Activated T-helper 17 cell treated with anti-CD3 and anti-CD28 coated beads, Interleukin-2, amount 50 U/mL, for 72 hours (primary cell): ENCODE results near the gene RINL. TPM values are rescaled to one million over a fixed set of nuclear protein-coding genes. Genes with fewer than 3 reads are reported as not detected.

Source experiments
- ATAC-seq: fragments of 150-1000 bp; cut with Tn5 transposase; replicated peaks from 2 replicates; pipeline ENCODE4 v1.10.0; 2021; ENCODE audit warnings: mild to moderate bottlenecking, moderate library complexity
- H3K27ac Mint-ChIP-seq: one replicate; pipeline ENCODE4 v1.8.0; 2022; ENCODE audit warnings: mixed read lengths
- H3K27me3 Mint-ChIP-seq: one replicate; pipeline ENCODE4 v1.8.0; 2022; ENCODE audit warnings: mixed read lengths
- H3K36me3 Mint-ChIP-seq: one replicate; pipeline ENCODE4 v1.8.0; 2022; ENCODE audit warnings: low read depth, mild to moderate bottlenecking, mixed read lengths
- H3K4me1 Mint-ChIP-seq: one replicate; pipeline ENCODE4 v1.8.0; 2022; ENCODE audit warnings: mixed read lengths
- H3K4me3 Mint-ChIP-seq: one replicate; pipeline ENCODE4 v1.8.0; 2022; ENCODE audit warnings: mild to moderate bottlenecking, mixed read lengths
- H3K9me3 Mint-ChIP-seq: one replicate; pipeline ENCODE4 v1.8.0; 2022; ENCODE audit warnings: mixed read lengths
- total RNA-seq, 2 donors: library from RNA; stranded (reverse); gene quantifications; one replicate each; pipeline ENCODE4 v1.2.3, GENCODE V29; 2022

RINL gene
- 100 to 1,000 TPM in 1 of 2 donors, 10 to 100 TPM in 1; 92.3 to 156 TPM for total RNA-seq

DNA sequence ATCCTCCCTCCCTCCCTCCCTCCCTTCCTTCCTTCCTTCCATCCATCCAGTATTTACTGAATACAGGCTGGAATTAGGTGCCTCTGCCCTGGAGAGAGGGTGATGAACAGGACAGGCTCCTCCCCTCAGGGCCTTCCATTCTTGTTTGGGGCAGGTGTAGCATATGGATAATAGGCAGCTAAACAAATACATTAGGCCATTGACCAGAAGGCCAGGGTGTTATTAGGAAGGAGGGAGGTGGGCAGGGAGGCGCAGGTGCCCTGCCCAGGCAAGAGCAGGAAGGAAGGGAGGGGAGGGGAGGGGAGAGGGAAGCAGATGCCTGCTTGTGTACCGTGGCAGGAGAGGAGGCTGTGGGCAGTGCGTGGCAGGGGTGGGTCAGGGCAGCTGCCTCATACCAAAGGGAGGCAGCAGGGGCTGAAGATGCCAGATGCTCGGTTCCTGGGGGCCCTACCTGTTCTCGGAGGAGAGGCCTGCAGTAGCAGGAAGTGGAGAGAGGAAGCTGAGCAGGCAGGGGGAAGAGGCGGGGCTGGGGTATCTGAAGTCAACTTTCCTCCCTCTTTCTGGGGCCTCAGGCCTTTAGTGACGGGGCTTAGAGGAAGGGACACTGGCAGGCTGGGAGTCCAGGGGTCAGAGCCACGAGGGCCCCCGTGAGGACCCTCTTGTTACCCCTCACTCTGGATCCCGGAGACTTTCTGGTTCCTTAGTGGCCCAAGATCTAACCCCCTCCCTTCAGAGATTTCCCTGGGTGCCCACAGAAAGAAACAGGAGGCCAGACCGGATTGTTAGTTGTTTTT, at the start of gene RINL:
RINL (minus strand) TSS at position 495 of the 794 bp plus-strand sequence. CDS start 1,533 bp downstream, outside the sequence.
- peaks cover 55% of the 10 kb centered on the region for H3K36me3 Mint-ChIP-seq
- H3K27ac Mint-ChIP-seq = peak within 1 kb of the TSS; percentile 99
- peak; percentile 97 for ATAC-seq
- peak within 1 kb of the TSS; percentile 95 for H3K4me3 Mint-ChIP-seq
- H3K4me1 Mint-ChIP-seq = peaks cover 10% of the 10 kb centered on the region
- H3K9me3 Mint-ChIP-seq = no peaks in the 10 kb centered on the region
- no peaks in the 10 kb centered on the region for H3K27me3 Mint-ChIP-seq

- ATAC-seq = no peak
- Mint-ChIP-seq H3K4me1 (peaks cover 5% of the 10 kb centered on the region), H3K9me3 (no peaks in the 10 kb centered on the region), H3K36me3 (peaks cover 34% of the 10 kb centered on the region), H3K27me3 (no peaks in the 10 kb centered on the region), H3K4me3 (no peak overlapping the region), H3K27ac (no peak overlapping the region)
Measured at GRCh38 chr19:38924388-38924787, 46.3 kb upstream of the RINL start.

DNA sequence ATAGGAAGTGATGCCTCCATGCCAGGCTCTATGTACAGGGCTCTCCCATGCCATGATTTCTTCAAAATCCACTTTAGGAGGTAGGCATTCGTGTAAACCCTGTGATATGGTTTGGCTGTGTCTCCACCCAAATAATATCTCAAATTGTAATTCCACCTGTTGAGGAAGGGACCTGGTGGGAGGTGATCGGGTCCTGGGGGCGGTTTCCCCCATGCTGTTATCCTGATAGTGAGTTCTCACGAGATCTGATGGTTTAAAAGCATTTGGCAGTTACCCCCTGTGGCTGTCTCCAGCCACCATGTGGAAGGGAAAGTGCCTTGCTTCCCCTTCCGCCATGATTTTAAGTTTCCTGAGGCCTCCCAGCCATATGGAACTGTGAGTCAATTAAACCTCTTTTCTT, 44.4 kb upstream of the RINL start:
- Mint-ChIP-seq H3K36me3 (peaks cover 29% of the 10 kb centered on the region), H3K4me1 (no peaks in the 10 kb centered on the region), H3K27me3 (no peaks in the 10 kb centered on the region), H3K4me3 (no peak overlapping the region), H3K9me3 (no peaks in the 10 kb centered on the region), H3K27ac (no peak overlapping the region)
- ATAC-seq = no peak

- no peak overlapping the region for H3K27ac Mint-ChIP-seq
- no peaks in the 10 kb centered on the region for H3K27me3 Mint-ChIP-seq
- H3K9me3 Mint-ChIP-seq = no peaks in the 10 kb centered on the region
- H3K4me1 Mint-ChIP-seq = no peaks in the 10 kb centered on the region
- no peak overlapping the region for H3K4me3 Mint-ChIP-seq
- peaks cover 29% of the 10 kb centered on the region for H3K36me3 Mint-ChIP-seq
- no peak for ATAC-seq
Measured at GRCh38 chr19:38921420-38922274, 43.6 kb upstream of the RINL start.

GRCh38 chr19:38920602-38921419, 42.7 kb upstream of the RINL start:
- no peaks in the 10 kb centered on the region for H3K4me1 Mint-ChIP-seq
- H3K9me3 Mint-ChIP-seq = no peaks in the 10 kb centered on the region
- no peak overlapping the region for H3K27ac Mint-ChIP-seq
- peaks cover 28% of the 10 kb centered on the region for H3K36me3 Mint-ChIP-seq
- no peak overlapping the region for H3K4me3 Mint-ChIP-seq
- ATAC-seq = no peak
- H3K27me3 Mint-ChIP-seq = no peaks in the 10 kb centered on the region

GRCh38 chr19:38919837-38920601, 41.9 kb upstream of the RINL start:
- Mint-ChIP-seq H3K4me1 (no peaks in the 10 kb centered on the region), H3K27ac (no peak overlapping the region), H3K27me3 (no peaks in the 10 kb centered on the region)

GRCh38 chr19:38918526-38918925, 40.5 kb upstream of the RINL start:
- no peak overlapping the region for H3K4me3 Mint-ChIP-seq
- peaks cover 9% of the 10 kb centered on the region for H3K36me3 Mint-ChIP-seq
- H3K4me1 Mint-ChIP-seq = no peaks in the 10 kb centered on the region
- H3K27me3 Mint-ChIP-seq = no peaks in the 10 kb centered on the region
- ATAC-seq = no peak
- no peak overlapping the region for H3K27ac Mint-ChIP-seq
- H3K9me3 Mint-ChIP-seq = no peaks in the 10 kb centered on the region

More at GRCh38 chr19:38919837-38920601, 41.9 kb upstream of the RINL start:
- no peak for ATAC-seq
- H3K9me3 Mint-ChIP-seq = no peaks in the 10 kb centered on the region
- H3K36me3 Mint-ChIP-seq = peaks cover 20% of the 10 kb centered on the region
- no peak overlapping the region for H3K4me3 Mint-ChIP-seq

- H3K4me1 Mint-ChIP-seq = no peaks in the 10 kb centered on the region
- H3K36me3 Mint-ChIP-seq = peaks cover 9% of the 10 kb centered on the region
- no peaks in the 10 kb centered on the region for H3K27me3 Mint-ChIP-seq
- no peak overlapping the region for H3K4me3 Mint-ChIP-seq
- H3K27ac Mint-ChIP-seq = no peak overlapping the region
- ATAC-seq = no peak
- H3K9me3 Mint-ChIP-seq = no peaks in the 10 kb centered on the region
Measured at GRCh38 chr19:38917921-38918491, 39.9 kb upstream of the RINL start.

DNA sequence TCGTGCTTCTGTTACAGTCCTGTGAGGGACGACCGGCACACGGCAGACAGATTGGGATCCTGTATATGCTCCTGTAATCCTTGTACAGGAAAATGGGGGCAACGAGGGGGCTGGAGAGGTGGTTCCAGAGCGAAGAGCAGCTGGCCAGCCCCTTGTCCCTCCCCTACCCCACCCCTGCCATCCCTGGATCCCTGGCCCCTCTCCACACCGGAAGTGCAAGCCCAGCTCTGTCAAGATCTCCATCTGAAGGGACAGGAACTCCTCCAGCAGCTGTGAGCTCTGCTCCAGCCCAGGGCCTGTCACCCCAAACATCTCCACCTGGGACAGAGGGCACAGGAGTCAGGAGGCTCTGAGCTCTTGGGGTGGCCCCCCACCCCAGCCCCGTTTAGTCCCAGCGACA, 39.4 kb upstream of the RINL start:
- H3K4me3 Mint-ChIP-seq = no peak overlapping the region
- H3K9me3 Mint-ChIP-seq = no peaks in the 10 kb centered on the region
- H3K27me3 Mint-ChIP-seq = no peaks in the 10 kb centered on the region
- H3K27ac Mint-ChIP-seq = no peak overlapping the region
- ATAC-seq = no peak
- H3K36me3 Mint-ChIP-seq = peaks cover 9% of the 10 kb centered on the region
- H3K4me1 Mint-ChIP-seq = no peaks in the 10 kb centered on the region

- ATAC-seq = no peak
- Mint-ChIP-seq H3K4me1 (no peaks in the 10 kb centered on the region), H3K9me3 (no peaks in the 10 kb centered on the region), H3K27ac (no peak overlapping the region), H3K4me3 (no peak overlapping the region), H3K36me3 (no peaks in the 10 kb centered on the region), H3K27me3 (no peaks in the 10 kb centered on the region)
Measured at GRCh38 chr19:38915329-38916321, 37.5 kb upstream of the RINL start.

GRCh38 chr19:38913958-38914357, 35.9 kb upstream of the RINL start:
- Mint-ChIP-seq H3K27ac (no peak overlapping the region), H3K27me3 (no peaks in the 10 kb centered on the region), H3K4me1 (no peaks in the 10 kb centered on the region), H3K36me3 (peaks cover 5% of the 10 kb centered on the region), H3K4me3 (no peak overlapping the region), H3K9me3 (no peaks in the 10 kb centered on the region)
- no peak for ATAC-seq

- Mint-ChIP-seq H3K4me1 (no peaks in the 10 kb centered on the region), H3K9me3 (no peaks in the 10 kb centered on the region), H3K4me3 (no peak overlapping the region), H3K27me3 (no peaks in the 10 kb centered on the region), H3K36me3 (peaks cover 16% of the 10 kb centered on the region), H3K27ac (peak overlapping the region; percentile 32)
- peak; percentile 65 for ATAC-seq
Measured at GRCh38 chr19:38912600-38913514, 34.8 kb upstream of the RINL start.
